ENCODE measurements around the gene CD276.

GRCh38 chr15:73708691-73709090 is 24.5 kb downstream of the CD276 start:
- TF ChIP-seq CTCF (IDR thresholded peaks at IDR 0.05) (no peak), POLR2AphosphoS5 (IDR thresholded peaks at IDR 0.05) (no peak)
